Measurements from ENCODE around the gene VAV3.
"Not testable (repeated sequence)": the region's sequence is repeated elsewhere in the genome, so short reads cannot be mapped to it uniquely, and the experiment has no call there.

The VAV3 gene

DNA sequence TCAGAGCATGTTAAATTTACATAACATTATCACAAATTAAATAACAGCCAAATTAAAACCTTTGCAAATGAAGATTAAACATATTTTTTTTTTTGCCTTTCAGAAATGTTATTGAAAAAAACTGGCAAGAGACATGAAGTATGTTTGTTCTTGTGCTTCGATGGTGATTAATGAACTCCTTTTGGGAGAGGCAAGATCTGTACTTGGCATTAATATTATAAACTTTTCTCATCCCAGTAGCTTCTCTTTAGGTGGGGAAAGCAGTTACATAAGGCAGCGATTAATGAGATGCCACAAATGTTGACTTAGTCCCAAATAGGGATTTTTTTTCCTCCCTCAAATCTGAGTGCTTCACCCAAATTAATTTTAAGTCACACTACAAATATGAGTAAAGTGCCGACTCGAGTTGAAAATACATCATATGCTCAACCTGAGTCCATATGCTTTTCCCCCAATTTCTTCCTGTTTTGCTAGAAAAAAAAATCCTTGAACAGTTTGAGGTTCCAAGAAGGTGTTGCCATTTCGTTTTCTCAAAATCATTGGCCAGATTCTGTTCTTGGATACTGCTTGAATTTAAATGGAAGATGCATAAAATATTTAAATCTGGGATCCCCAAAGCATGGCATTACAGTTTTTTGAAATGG is 294.5 kb downstream of the VAV3 start:
- DNase-seq: no peak

DNA sequence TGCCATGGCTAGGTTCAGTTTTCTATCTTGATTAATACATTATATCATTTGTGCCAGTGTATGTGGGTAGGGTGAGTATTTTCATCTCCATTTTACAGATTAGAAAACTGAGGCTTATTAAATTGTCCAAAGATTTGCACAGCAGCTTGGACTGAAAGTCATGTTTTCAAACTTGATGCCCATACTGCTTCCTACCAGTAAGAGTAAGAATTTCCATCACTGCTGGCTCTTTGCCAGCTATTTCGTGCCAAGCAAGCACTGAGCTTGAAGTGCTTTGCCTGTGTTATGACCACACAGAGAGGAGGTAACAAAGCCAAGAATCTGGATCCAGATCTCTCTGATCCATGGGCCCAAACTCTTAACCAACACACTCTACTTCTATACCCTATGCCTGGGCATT is 295.0 kb downstream of the VAV3 start:
- DNase-seq: no peak

DNA sequence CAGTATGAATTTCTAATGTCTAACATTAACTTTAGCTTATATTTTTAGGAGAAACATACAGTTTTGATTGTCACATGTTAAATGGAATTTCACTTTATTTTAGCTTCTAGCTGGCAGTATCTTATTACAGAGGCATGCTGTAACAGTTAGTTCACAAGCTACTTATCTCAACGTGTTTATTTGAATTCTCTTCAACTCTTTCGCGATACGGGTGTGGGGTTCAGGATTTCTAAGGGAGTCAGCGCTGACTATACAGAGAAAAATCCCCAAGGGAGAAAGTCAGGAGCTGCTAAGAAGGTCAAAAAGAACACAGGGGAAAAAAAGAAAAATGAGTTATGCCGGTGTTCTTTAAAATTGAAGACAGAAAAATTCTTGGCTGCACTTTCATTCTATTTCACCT is 296.2 kb downstream of the VAV3 start:
- no peak for DNase-seq

DNA sequence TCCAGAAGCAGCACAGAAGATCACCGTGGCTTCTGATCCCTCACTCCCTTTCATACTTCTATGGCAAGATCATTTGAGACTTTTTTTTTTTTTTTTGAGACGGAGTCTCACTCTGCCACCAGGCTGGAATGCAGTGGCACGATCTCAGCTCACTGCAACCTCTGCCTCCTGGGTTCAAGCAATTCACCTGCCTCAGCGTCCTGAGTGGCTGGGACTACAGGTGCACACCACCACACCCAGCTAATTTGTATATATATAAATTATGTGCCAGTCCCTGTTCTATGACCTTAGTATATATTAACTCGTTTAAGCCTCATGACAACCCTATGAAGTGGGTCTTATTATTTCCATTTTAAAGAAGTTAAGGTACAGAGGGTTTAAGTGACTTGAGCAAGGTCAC is 298.5 kb downstream of the VAV3 start:
- DNase-seq: no peak

DNA sequence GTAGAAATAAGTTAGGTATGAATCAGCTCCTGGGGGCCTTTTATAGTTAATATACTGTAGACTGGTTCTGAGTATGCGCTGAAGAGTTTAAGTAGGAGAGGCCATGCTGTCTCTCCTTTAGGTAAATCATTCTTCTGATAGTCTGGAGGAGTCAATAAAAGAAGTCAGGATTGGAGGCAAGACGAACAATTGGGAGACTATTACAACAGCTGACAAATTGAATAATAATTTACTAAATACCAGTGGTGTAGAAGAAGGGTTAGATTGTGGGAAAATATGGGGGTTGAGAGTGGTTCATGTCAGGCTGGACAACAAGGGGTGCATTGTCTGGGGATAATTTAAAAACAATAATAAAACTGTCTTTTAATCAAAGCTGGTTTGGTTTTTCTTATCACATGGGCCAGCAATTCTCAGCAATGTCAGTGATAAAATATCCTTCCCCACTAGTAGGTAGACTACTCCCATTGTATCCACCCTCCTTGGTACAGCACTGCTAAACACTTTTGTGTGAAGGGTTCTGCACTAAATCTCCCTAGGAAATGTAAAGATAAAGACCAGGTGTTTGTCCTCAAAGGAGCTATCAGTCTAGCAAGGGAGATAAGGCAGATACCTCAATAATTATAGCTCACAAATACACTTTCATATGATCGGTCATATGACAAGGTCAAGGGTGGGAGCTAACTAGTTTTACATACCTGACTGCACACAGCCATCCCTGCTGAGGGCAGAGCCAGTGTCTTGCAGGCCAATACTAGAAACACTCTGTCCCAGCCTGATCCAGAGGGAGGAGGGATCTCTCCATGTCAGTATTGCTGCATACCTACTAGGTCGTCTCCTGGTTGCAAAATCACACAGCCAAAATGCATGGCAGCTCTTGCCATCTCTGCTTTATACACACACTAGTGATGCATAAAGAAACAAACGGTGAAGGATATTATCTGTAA is 299.7 kb downstream of the VAV3 start:
- no peak for DNase-seq

DNA sequence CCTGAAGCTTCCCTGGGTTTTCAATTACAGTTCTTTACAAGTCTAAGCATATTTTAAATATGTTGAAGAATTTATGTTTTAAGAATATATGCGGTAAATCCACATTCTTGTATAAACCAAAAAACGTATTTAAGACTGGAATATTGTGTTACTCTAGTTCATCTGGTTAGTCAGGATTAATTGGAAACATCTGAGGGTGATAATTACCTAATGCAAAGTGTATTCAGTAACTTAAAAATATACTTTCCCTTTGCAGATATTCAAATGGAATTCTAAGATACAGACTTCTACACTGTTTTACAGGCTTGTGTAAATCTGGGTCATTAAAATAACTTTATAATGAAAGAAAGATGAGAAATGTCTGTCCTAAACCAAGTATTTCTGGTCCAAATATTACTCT is 302.0 kb downstream of the VAV3 start:
- no peak for DNase-seq

DNA sequence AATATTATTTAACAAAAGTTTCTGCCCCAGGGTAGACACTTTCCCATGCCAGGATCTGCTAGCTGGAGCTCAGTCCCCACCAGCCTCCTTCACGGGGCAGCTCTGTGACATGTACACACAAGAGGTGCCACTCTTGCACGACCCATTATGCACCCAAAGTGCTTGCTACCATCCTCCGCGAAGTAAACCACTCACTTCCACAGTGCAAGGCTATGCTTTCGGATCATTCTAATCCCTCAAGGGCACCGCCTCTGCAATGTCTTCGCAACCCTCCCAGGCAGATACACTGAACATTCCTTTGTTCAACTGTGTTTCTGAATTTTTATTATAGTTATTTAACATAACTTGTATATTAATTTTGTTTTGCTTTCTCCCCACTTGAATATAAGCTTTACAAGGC is 303.8 kb downstream of the VAV3 start:
- no peak for DNase-seq

DNA sequence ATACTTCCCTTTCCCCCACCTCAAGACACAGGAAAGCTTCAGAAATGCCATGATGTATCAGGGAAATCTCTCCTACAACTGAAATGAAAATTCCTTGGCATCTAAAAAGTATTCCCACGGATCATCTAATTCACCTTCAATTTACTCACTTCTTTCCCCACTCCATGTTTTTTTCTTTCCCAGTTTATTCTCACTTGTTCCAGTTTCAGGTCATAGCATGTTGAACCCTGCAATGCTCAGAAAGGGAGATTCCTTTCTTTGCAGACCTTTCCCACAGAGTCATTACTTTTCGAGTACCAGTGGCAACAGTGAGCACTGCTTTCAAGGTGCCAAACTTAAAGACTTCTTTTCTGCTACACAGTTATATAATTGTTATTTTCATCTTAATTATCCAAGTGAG is 305.0 kb downstream of the VAV3 start:
- DNase-seq: no peak

DNA sequence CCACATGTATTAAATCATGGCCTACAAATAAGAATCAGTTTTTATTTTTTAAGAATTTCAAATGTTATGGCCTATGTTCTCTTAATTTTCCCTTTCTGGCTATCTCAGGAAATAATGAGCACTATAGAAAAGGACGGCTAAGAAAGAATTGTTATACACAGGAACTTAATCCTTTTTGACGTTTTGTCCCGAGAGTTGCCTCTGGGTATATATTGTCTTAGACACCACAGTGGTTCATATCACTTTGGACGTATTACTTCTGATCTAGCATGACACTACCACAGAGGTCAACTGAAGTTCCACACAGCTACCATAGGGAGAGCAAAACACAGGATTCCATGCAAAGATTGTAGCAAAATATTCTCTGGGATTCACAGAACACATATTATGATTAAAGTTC is 307.6 kb downstream of the VAV3 start:
- no peak for DNase-seq

DNA sequence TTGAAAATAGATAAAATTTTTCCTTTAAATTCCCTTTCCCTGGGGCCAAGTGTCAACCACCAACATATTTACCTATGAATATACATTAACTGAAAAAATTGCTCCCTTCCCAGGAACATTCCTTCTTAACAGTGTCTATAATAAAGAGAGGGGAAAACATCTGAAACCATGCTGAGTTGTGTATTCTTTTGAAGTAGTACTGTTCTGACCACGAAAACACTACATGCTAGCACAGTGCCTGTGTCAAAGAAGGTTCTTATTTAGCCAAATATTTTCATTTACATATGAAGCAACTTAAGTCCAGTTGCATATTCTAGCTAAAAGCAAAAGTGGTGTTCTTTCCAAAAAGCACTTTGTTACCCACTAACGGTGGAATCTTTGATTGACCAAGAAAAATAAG is 311.2 kb downstream of the VAV3 start:
- DNase-seq: no peak

DNA sequence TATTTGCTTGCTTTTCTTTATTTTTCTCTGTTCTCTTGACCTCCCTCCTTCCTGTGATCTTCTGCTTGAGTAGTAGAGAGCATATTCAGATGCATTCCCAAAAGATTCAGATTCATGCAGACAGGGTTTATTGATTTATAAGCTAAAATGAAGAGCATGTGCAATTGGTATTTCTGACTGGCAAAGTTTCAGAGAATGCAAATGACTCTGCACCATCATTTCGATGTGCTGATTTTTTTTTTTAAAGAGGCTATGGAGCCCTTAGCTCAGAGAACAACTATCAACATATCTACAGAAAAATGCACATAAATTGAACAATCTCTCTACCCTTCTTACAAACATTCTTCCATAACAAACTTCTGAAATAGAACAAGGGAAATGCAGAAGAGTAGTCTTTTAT is 312.0 kb downstream of the VAV3 start:
- no peak for DNase-seq

DNA sequence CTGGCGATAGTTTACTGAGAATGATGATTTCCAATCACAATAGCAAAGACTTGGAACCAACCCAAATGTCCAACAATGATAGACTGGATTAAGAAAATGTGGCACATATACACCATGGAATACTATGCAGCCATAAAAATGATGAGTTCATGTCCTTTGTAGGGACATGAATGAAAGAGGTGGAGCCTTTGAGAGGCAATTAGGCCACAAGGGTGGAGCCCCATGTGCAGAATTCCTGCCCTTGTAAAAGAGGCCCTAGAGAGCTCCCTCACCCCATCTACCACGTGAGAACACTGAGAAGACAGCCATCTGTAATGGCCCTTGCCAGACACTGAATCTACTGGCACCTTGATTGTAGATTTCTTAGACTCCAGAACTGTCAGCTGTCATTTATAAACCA is 314.2 kb downstream of the VAV3 start:
- DNase-seq: not testable (repeated sequence)

DNA sequence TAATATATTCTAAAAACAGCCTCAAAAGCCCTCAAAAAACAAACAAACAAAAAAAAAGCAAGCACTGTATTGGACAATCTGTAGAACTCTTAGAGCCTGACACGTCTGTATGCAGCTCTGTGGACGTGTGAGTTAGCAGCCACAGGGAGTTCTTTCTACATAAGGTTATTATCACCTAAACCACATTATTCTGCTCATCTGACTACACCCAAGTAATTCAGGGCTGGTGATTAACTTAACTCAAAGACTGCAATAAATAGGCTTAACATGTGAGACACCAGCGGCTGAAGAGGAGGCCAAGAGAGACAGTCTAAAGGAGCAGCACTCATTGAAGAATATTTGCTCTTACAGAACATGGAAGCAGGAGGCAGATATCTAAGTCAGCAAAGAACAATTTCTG is 316.0 kb downstream of the VAV3 start:
- DNase-seq: no peak

DNA sequence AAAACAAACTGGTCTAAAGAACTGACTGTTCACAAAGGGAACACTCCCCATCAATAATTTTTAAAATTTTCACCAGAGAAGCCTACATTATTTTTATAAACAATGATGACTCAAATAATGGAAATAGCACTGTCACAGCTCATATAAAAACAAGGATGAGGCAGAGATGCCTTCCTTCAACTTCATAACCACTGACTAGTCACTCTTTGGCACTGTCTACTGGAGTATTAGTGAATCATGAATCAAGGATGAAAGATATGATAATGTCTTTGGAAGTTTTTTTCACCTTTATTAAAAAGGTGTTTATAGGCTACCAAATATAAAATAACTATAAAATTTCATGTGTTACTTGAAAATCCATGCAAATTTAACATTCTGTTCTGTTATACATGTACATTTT is 316.9 kb downstream of the VAV3 start:
- DNase-seq: no peak

DNA sequence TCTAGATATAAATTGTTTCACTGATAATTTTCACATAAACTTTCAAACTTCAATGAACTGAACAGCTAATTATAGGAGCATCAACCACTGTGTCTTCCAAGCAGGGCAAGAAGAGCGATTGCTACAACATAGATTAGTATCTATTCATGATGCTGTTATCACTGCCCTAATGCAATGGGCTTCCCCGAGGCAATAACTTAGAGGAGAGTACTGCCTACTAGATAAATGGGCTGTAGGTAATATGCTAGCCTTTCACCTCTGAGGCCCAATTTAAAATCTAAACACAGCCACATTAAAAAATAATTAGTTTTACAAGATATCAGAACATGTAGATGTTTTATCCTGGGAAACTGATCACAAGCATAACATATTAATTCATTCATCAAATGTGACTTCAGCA is 318.0 kb downstream of the VAV3 start:
- no peak for DNase-seq

DNA sequence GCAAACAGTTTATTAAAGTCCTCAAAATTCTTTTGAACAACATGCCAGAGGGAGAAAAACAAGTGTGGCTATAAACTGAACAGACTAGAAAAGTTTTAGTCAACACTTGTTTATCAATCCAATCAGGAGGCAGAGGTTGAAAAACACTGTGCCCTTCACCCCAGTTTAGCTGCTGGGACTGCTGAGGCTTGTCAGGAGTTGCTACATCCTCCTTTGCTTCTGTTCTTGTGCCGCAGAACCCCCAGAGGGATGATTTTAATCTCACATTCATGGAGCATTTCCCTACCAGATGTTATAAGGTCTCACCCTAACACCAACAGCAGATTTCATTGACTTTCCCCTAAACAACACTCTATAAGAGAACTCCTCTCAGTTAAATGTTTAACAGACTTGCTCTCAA is 321.2 kb downstream of the VAV3 start:
- no peak for DNase-seq

DNA sequence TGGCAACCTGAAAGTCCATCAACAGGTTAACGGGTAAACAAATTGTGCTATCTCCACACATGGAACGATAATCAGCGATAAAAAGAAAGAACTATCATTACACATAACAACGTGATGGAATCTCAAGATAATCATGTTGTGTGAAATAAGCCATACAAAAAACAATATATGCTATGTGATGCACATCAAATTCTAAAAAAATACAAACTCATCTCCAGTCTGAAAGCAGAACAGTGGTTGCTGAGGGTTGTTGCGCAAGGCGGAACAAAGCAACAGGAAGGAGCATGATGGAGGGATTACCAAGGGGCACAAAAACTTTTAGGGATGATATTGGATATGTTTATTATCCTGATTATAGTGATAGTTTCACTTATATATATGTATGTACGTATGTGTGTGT is 324.8 kb downstream of the VAV3 start:
- DNase-seq: no peak

DNA sequence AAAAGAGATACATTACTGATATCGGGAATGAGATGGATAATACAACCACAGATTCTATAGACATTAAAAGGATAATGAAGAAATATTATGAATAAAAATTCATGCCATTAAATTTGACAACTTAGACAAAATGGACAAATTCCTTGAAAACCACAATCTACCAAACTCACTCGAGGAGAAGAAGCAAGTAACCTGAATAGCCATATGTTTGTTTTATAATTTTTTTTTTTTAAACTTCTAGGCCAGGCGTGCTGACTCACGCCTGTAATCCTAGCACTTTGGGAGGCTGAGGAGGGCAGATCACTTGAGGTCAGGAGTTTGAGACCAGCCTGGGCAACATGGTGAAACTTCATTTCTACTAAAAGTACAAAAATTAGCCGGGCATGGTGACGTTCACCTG is 327.9 kb downstream of the VAV3 start:
- DNase-seq: no peak

DNA sequence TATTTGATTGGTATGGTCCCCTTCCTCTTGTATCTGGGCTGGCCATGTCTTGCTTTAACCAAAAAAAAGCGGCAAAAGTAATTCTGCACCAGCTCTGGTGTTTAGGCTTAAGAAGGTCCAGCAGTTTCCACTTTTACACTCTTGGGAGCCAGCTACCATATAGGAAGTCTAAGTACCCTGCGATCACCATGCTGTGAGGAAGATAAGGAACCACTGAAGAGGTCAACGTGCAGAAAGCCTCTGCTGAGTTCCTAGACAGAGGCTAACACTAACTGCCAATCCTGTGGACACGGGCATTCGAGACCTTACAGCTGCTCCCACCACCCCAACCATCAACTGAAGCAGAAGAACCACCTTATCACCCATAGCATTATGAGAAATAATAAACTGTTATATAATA is 331.4 kb downstream of the VAV3 start:
- no peak for DNase-seq

DNA sequence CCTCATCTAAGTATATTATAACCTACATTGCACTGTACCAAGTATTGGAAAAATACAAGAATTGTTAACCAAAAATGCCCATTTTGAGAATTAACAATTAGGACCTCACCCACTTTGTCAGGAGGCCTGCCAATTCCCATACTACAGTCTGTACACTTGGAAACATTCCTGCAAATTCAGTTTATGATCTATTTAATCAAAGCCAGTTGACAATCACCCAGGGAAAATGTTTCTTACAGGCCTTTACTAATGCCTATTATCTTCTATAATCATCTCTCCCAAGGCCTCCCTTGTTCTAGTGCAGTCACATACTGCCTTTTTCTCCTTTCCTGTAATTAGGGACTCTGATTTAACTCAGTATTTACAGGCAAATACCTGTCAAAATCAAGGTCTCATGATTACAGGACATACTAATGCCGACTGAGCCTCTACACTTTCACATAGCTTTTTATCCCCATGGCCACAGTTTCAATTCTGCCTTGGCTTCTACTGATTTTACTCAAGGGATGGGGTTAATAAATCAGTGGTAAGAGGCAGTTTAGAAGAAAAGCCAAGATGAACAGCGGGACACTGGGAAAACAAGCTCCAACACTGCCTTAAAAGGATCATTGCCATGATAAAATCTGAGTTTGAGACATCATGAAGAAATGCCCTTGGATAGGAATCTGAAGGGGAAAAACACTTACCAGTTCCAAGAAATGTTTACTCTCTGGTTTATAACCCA is 338.7 kb downstream of the VAV3 start:
- DNase-seq: no peak

DNA sequence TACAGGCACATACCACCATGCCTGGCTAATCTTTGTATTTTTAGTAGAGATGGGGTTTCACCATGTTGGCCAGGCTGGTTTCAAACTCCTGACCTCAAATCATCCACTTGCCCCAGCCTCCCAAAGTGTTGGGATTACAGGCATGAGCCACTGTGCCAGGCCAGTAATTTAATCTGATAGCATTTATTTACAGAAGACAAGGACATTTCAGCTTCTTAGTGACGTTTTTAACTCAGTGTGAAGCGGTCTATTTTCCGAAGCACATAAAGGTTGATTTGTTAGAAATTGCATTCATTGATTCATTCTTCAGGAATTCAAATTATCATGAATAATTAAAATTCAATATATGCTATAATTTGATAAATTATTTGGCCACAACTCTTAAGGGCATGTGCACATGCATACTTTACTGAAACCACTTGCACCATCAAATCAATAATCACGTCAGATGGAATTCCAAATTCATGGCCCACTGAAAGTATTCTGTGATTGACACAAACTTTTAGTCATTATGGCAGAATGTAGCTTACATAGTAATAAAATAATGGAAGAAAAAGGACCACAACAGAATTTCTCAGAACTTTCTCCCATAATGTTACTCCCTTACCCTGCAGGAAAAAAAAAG is 339.5 kb downstream of the VAV3 start:
- no peak for DNase-seq

DNA sequence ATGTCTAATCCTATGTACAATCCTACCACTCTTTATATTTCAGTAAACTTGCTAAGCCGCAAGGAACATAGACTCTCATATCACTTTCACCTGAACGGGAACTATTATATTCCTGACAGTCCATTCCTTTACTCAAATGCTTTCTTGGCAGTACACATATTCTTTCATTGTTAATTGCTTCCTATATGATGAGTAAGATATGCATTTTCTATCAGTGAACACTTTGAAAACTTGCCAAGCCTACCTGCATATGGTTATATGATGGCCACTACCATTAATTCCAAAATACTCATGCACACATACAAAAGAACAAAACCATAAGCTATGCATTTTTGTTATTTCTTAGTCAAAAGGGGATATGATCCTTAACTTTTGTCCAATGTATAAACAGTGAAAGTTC is 341.5 kb downstream of the VAV3 start:
- DNase-seq: no peak

DNA sequence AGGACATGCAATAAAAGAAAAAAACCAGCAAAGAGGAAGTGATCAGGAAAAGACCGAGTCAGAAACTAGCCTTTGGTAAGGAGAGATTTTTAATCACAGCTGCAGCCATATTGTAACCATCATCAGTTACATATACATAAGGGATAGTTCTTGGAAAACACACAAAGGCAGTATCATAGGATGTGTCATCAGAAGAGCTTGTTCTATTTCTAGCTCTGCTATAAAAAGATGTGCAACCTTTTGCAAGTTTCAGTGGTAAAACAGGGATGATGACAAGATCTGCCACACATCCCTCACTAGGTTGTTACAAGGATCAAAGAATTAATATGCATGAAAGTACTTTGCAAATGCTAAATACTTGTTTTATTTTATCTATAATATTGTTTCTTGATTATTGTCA is 342.0 kb downstream of the VAV3 start:
- no peak for DNase-seq

DNA sequence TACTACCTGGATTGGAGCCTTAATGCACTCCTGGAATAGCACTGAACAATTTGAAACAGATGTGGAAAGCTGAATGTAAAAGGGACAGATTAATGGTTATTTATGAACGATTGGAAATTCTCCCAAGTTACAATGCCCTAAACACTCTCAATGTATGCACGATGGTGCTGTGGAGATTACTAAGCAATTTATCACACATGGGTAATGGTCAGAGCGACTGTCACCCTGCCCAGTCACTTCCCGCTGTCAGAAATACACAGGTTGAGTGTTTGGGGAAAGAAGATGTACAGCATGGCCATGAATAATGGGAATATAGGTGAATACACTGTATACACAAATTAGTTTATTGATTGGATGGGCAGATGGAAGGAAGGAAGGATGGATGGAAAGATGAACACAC is 342.4 kb downstream of the VAV3 start:
- no peak for DNase-seq

All from NCI-H1436 treated with DMSO at 0.1 percent for 48 hours (cell line).